Measurements from ENCODE around the gene DTX2.
"Not testable (repeated sequence)": the region's sequence is repeated elsewhere in the genome, so short reads cannot be mapped to it uniquely, and the experiment has no call there.

- TF ChIP-seq CTCF (IDR thresholded peaks at IDR 0.05); EZH2 (IDR thresholded peaks at IDR 0.05; ENCODE audit: borderline replicate concordance, insufficient read depth, low read depth, low read length, poor library complexity, severe bottlenecking): not testable (repeated sequence)
These were observed 15.4 kb downstream of the DTX2 start for GRCh38 chr7:76476742-76477474.

Measured in B cell (primary cell).